Endometrial microvascular endothelial cells (primary cell): ENCODE measurements around the gene SMAP2. TPM values are rescaled to one million over a fixed set of nuclear protein-coding genes. Genes with fewer than 3 reads are reported as not detected.

Experiments
- in situ Hi-C: cut with HindIII; loops from 2 replicates; pipeline ENCODE4 v1.10.0; 2017; ENCODE audit warnings: low sequenced_read_pairs, low pct_unique_long_range_greater_than_20kb; ENCODE audit errors: inconsistent ontology term
- total RNA-seq: library from RNA; depleted of rRNA; stranded (reverse); fragments of >200 nt; gene quantifications from one replicate; pipeline ENCODE4 v1.2.3, GENCODE V29; 2015; ENCODE audit errors: inconsistent ontology term

The SMAP2 gene
- total RNA-seq, 1 donor from 2014 or later = 26.6 TPM

GRCh38 chr1:40362699-40363098 lies 10.8 kb upstream of the SMAP2 start:
- in situ Hi-C loops = no loop called here

DNA sequence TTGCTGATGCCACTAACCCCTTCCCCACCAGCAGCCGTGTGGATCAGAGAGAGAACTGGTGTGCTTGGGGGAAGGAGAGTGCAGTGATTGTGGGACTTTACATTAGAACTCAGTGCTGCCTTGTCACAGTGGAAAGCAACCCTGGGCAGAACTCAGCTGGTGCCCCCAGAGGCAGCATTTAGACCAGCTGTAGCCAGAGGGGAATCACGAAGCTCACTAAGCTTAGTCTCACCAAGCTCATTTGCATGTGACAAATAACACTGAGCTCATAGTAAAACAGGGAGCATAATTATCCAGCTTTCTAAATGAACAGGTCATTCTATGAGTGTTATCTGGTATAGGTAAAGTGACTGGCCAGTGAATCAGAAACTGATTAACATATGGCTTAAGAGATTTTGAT lies 9.8 kb upstream of the SMAP2 start:
- in situ Hi-C loops = no loop called here

- in situ Hi-C loops = no loop called here
Observed at GRCh38 chr1:40371707-40372258, 1.7 kb upstream of the SMAP2 start.

DNA sequence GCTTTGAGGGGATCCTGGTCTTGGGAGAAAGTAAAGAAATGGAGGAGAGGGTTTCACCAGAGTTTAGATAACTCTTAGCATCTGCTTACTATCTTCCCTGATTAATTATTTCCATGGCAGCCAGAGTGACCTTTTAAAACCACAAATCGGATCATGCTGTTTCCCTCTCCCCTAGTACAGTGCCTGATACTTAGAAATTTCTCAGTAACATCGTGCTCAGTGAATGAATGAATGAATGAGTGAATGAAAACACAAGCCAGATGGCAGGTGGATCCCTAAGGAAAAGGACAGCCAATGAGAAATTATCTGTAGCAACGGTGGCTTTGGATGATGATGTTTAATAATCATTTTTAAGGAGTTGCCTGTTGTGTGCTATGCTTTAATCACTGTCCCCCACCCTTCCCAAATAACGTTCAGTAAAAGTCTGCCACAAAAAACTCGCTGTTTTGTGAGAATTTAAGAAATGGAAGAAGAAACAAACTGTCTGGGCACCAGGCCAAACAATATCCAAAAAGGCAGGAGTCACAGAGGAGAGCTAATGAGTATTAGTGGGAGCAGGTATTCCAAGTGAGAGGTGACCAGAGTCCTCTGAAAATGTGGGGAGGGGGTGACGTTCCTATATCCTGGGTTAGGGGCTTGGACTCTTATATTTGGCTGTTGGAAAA lies 737 bp upstream of the SMAP2 start:
- in situ Hi-C loops = no loop called here

- in situ Hi-C loops = no loop called here
Observed at GRCh38 chr1:40377512-40377911, 4.0 kb downstream of the SMAP2 start.

- in situ Hi-C loops = no loop called here
Observed at GRCh38 chr1:40379785-40380452, 6.4 kb downstream of the SMAP2 start.

DNA sequence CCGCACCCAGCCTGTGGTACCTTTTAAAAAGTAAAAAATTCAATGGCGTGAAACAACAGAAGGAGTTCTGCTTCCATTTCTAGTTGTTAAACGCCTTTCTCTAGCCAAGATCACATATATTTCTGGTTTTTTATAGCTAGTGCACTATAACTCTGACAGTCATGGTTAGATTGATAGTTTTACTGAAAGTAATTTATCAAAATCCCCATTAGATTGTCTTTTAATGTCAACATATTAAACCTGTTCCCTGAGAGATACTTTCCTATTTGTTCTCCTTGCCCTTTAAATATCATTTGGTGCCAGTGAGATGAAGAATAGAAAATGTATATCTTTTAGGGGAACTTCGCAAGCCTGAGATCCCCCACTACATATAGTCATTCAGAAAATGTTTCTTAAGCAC lies 7.3 kb downstream of the SMAP2 start:
- in situ Hi-C loops = no loop called here

- in situ Hi-C loops = no loop called here
Observed at GRCh38 chr1:40381268-40382107, 8.0 kb downstream of the SMAP2 start.

GRCh38 chr1:40382108-40382460 lies 8.6 kb downstream of the SMAP2 start:
- in situ Hi-C loops = no loop called here

- in situ Hi-C loops = no loop called here
Observed at GRCh38 chr1:40382601-40383000, 9.1 kb downstream of the SMAP2 start.

GRCh38 chr1:40383095-40383487 lies 9.6 kb downstream of the SMAP2 start:
- in situ Hi-C loops = no loop called here

DNA sequence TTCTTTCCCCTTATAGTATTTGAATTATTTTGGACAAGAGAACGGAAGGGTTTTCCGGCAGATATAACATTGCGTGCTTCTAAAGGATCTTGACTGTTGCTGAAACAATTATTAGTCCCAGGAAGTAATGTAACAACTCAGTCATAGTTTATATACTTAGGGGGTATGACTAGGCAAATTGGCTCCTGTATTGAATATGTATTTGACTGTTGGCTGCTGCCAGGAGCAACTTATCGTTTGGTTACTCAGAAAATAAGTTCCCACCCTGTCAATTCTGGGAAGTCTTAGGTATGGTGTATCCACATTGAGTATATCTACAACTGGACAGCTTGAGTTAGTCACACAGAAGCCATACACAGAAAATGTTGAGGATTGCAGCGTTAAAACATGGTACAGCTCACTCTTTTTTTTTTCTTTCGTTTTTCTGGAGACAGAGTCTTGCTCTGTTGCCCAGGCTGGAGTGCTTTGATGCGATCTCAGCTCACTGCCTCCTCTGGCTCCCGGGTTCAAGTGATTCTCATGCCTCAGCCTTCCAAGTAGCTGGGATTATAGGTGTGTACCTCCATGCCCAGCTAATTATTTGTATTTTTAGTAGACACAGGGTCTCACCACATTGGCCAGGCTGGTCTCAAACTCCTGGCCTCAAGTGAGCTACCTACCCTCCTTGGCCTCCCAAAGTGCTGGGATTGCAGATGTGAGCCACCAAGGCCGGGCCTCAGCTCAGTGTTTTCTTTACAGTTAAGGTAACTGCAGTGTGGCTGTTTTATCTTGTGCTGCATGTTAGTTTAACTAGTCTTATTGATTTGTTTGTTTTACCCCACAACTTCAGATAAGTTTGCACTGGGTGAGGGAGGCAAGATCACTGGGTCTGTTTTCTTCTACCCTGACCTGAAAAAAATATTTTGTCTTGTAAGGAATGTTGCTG lies 10.2 kb downstream of the SMAP2 start:
- in situ Hi-C loops = no loop called here

GRCh38 chr1:40384413-40384762 lies 10.9 kb downstream of the SMAP2 start:
- in situ Hi-C loops = no loop called here

GRCh38 chr1:40384887-40385286 lies 11.4 kb downstream of the SMAP2 start:
- in situ Hi-C loops = no loop called here

- in situ Hi-C loops = no loop called here
Observed at GRCh38 chr1:40385437-40386358, 12.2 kb downstream of the SMAP2 start.

DNA sequence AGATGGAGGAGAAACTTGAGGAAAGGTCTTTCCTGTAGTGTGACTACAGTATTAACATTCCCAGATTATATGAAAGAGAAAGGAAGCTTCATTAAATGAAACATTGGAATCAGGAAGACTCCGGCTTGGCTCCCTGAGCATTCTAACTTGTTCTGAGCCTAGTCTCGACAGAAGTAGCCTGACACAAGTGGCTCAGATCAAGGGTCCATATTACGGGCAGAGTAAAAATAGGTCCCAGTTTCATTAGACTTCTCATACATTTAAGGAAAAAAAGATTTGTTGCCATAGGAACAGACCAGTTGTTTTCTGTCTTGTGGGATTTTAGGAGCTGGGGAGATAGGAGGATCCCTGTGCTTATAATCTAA lies 12.8 kb downstream of the SMAP2 start:
- in situ Hi-C loops = no loop called here

GRCh38 chr1:40386796-40387195 lies 13.3 kb downstream of the SMAP2 start:
- in situ Hi-C loops = no loop called here
